ENCODE data around the gene TOX2.

Gene TOX2

DNA sequence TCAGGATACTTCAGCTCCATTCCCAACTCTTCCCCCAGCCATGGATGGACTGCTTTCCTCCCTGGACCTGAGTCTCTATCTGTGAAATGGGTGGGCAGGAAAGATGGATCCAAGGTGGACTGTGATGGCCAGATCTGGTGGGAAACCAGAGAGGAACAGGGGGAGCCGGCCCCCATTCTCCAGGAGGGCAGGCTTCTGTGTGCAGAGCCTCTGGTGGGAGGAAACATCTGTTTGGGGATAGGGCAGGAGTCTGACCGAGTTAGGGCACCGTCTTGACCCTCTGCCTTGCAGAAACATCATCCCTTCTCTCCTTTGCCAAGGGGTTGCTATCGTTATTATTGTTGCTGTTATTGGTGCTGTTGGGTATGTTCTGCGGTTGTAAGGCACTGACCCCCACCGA lies 91.5 kb downstream of the TOX2 start:
- TF ChIP-seq, protein P1, sequence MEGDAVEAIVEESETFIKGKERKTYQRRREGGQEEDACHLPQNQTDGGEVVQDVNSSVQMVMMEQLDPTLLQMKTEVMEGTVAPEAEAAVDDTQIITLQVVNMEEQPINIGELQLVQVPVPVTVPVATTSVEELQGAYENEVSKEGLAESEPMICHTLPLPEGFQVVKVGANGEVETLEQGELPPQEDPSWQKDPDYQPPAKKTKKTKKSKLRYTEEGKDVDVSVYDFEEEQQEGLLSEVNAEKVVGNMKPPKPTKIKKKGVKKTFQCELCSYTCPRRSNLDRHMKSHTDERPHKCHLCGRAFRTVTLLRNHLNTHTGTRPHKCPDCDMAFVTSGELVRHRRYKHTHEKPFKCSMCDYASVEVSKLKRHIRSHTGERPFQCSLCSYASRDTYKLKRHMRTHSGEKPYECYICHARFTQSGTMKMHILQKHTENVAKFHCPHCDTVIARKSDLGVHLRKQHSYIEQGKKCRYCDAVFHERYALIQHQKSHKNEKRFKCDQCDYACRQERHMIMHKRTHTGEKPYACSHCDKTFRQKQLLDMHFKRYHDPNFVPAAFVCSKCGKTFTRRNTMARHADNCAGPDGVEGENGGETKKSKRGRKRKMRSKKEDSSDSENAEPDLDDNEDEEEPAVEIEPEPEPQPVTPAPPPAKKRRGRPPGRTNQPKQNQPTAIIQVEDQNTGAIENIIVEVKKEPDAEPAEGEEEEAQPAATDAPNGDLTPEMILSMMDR (IDR thresholded peaks at IDR 0.05; ENCODE audit: low read depth, low read length), result no peak
- no peak for TF ChIP-seq EZH2phosphoT487 (IDR thresholded peaks at IDR 0.05; ENCODE audit: low read depth)
- no peak overlapping the region for H3K27ac ChIP-seq (ENCODE audit: low read length)
- H3K79me2 ChIP-seq (ENCODE audit: low read length), result peaks cover 33% of the 10 kb centered on the region
- no peak overlapping the region for H3K4me3 ChIP-seq (ENCODE audit: low read length)
- H2AFZ ChIP-seq (ENCODE audit: low read depth, low read length), result no peak overlapping the region
- no peaks in the 10 kb centered on the region for H3K27me3 ChIP-seq (ENCODE audit: low read depth, low read length)
- H3K4me2 ChIP-seq (ENCODE audit: low read length), result no peak overlapping the region
- H3K36me3 ChIP-seq (replicated peaks; ENCODE audit: low read depth, low read length), result peaks cover 40% of the 10 kb centered on the region
- H3K4me1 ChIP-seq (ENCODE audit: low read length), result peaks cover 23% of the 10 kb centered on the region
- H3K9me3 ChIP-seq (ENCODE audit: insufficient read depth, low read length), result no peaks in the 10 kb centered on the region
- peaks cover 85% of the 10 kb centered on the region for H4K20me1 ChIP-seq (ENCODE audit: insufficient read depth, low read length)
- no peak overlapping the region for H3K9ac ChIP-seq (ENCODE audit: low read length)

DNA sequence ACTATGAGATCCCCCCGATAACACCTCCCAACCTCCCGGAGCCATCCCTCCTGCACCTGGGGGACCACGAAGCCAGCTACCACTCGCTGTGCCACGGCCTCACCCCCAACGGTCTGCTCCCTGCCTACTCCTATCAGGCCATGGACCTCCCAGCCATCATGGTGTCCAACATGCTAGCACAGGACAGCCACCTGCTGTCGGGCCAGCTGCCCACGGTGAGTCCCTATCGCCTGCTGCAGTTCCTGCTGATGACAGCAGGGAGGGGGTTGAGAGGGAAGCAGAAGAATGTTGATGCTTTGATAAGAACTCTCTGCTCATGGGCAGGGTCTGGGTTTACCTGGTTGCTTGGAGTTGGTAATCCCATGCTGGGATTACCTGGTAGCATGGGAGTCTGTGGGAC lies 91.9 kb downstream of the TOX2 start:
- H3K36me3 ChIP-seq (replicated peaks; ENCODE audit: low read depth, low read length), result peaks cover 41% of the 10 kb centered on the region
- no peaks in the 10 kb centered on the region for H3K9me3 ChIP-seq (ENCODE audit: insufficient read depth, low read length)
- no peak overlapping the region for H3K27ac ChIP-seq (ENCODE audit: low read length)
- H3K4me1 ChIP-seq (ENCODE audit: low read length), result peaks cover 20% of the 10 kb centered on the region
- H3K27me3 ChIP-seq (ENCODE audit: low read depth, low read length), result no peaks in the 10 kb centered on the region
- H3K9ac ChIP-seq (ENCODE audit: low read length), result no peak overlapping the region
- H2AFZ ChIP-seq (ENCODE audit: low read depth, low read length), result no peak overlapping the region
- H4K20me1 ChIP-seq (ENCODE audit: insufficient read depth, low read length), result peaks cover 85% of the 10 kb centered on the region
- no peak overlapping the region for H3K4me3 ChIP-seq (ENCODE audit: low read length)
- H3K4me2 ChIP-seq (ENCODE audit: low read length), result no peak overlapping the region
- H3K79me2 ChIP-seq (ENCODE audit: low read length), result peaks cover 32% of the 10 kb centered on the region
- TF ChIP-seq EZH2phosphoT487 (IDR thresholded peaks at IDR 0.05; ENCODE audit: low read depth), result no peak
- TF ChIP-seq, protein P1 (IDR thresholded peaks at IDR 0.05; ENCODE audit: low read depth, low read length), result no peak

DNA sequence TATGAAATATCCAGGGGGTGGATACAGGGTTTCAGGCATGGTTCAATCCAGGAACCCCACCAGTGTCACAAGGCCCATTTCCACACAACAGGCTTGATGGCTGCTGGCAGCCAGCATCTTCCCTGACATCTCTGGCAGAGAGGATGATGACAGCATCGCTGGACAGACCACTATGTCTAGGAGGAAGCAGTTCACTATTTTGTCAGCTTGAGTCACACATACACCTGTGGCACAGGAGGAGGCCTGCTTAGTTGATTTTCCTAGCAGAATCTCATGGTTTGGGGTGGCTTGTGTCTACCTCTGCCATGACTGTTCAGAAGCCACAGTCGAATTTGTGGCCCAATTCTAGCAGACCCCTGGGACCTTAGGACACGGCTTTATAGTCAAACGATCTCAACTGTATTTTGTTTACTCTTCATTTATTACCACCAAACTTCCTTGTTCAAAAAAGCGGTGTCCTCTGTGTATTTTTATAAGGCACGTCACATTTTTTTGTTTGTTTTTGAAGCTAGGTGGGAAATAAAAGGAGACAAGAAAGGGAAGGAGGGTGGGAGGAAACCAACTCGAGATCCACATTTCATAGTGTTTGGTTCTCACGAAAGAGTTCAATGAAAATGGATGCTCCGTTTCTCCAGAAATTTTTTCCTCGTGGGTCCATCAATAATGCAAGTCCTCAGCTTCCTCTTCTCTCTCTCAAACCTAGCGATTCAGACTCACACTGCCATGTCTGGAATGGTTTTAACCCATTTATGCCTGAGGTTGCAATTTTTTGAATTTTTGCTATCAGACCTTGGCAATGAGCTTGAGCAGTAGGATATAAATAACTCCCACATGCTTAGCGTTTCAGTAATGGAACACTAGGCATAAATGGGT lies 94.4 kb downstream of the TOX2 start:
- Histone ChIP-seq H3K9ac (ENCODE audit: low read length) (no peak overlapping the region), H3K4me2 (ENCODE audit: low read length) (no peak overlapping the region), H3K27me3 (ENCODE audit: low read depth, low read length) (no peaks in the 10 kb centered on the region), H3K9me3 (ENCODE audit: insufficient read depth, low read length) (no peaks in the 10 kb centered on the region), H3K27ac (ENCODE audit: low read length) (no peak overlapping the region), H2AFZ (ENCODE audit: low read depth, low read length) (no peak overlapping the region), H4K20me1 (ENCODE audit: insufficient read depth, low read length) (peaks cover 83% of the 10 kb centered on the region), H3K36me3 (replicated peaks; ENCODE audit: low read depth, low read length) (peaks cover 56% of the 10 kb centered on the region), H3K79me2 (ENCODE audit: low read length) (peaks cover 28% of the 10 kb centered on the region), H3K4me1 (ENCODE audit: low read length) (peaks cover 5% of the 10 kb centered on the region), H3K4me3 (ENCODE audit: low read length) (no peak overlapping the region)
- TF ChIP-seq, protein P1 (IDR thresholded peaks at IDR 0.05; ENCODE audit: low read depth, low read length), result no peak

DNA sequence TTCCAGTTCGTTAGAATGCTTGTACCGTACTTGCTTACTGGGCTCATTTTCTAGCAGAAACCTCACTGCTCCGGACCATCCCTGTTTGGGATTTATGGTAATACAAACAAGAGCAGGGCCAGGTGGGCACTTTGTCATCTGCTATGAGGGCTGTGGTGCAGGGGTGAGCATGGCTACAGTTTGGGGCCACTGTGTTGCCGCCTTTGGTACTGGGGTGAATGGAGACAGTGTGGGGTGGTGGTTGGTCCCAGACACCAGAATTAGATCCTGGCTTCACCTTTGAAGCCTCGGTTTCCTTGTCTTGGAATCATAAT lies 95.0 kb downstream of the TOX2 start:
- no peak overlapping the region for H2AFZ ChIP-seq (ENCODE audit: low read depth, low read length)
- peaks cover 5% of the 10 kb centered on the region for H3K4me1 ChIP-seq (ENCODE audit: low read length)
- peaks cover 57% of the 10 kb centered on the region for H3K36me3 ChIP-seq (replicated peaks; ENCODE audit: low read depth, low read length)
- H3K79me2 ChIP-seq (ENCODE audit: low read length), result peaks cover 30% of the 10 kb centered on the region
- no peak overlapping the region for H3K4me2 ChIP-seq (ENCODE audit: low read length)
- peaks cover 83% of the 10 kb centered on the region for H4K20me1 ChIP-seq (ENCODE audit: insufficient read depth, low read length)
- no peak for TF ChIP-seq EZH2phosphoT487 (IDR thresholded peaks at IDR 0.05; ENCODE audit: low read depth)
- TF ChIP-seq, protein P1 (IDR thresholded peaks at IDR 0.05; ENCODE audit: low read depth, low read length), result no peak
- H3K9ac ChIP-seq (ENCODE audit: low read length), result no peak overlapping the region
- no peaks in the 10 kb centered on the region for H3K27me3 ChIP-seq (ENCODE audit: low read depth, low read length)
- H3K9me3 ChIP-seq (ENCODE audit: insufficient read depth, low read length), result no peaks in the 10 kb centered on the region
- no peak overlapping the region for H3K4me3 ChIP-seq (ENCODE audit: low read length)
- no peak overlapping the region for H3K27ac ChIP-seq (ENCODE audit: low read length)
